Head of caudate nucleus (tissue), 42 donors: ENCODE data around the gene NXPH1.

Experiments used
- DNase-seq, 42 donors: peaks; one replicate each; pipeline versions ENCODE4 v3.0.0 to v3.0.0-alpha.2; 2020 to 2021; ENCODE audit warnings: mixed read lengths in 7 of 42
- intact Hi-C: fragments of 100-400 bp; cut with DNase I; formaldehyde crosslinking; loops from one replicate; pipeline ENCODE4 v1.15.0; 2022

Gene NXPH1

DNA sequence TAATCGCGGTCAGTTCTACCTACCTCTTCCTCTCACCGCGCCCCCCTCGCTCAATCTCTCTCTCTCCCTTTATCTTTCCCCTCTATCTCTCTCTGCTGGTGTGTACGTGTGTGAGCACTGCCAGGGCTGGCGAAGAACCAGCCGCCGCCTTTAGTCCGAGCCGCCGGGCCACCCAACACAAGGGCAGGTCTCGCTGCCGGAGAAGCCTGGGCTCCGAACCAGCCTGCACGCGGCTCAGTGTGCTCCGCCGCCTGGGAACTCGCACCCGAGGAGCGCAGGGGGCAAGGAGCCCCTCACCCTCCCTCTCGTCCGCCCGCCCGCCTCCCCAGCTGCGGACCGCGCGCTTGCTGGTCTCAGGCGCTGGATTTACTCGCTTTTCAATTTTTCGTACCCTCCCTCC, 1.7 kb downstream of the NXPH1 start:
- DNase-seq, result no peak
- intact Hi-C loops, result no loop called here

DNA sequence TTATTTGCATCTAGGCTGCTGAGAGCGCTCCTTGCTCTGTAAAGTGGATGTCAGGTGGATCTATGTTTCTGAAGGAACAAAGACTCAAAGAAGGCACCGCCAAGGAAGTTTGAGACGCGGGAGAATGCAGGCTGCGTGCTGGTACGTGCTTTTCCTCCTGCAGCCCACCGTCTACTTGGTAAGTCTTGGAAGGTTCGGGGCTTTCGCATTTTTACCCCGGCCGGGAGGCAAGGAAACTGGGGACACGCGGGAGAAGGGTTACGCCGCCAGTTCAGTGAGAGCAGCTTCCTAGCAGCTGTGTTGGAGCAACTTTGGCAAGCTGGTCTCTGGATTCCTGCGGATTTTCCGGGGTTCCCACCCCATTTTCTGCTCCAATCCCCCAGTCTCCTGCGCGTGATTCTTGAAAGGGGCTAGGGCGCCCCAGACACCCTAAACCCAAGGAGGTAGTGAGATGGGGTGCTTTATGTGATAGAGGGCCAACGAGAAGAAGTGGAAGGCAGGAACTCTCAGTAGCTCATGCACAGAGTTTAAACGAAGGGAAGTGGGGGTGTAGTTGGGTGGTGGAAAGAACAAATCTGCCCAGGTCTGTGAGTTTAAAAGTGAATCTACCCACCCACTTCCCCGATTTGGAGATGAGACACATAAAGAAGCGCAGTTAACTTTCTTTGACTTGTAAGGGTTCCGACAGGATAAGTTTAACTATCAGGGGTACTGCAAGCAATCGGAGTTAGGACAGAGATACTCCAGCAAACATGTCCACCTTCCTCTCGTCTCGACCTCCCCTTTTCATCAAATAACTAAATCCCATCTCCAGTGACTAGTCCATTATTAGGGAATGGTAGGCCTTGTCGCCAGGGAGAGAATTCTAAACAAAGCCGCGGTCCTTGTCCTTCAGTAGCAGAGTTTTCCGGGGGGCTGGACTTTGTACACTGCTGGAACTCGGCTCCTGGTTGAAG, 2.5 kb downstream of the NXPH1 start:
- intact Hi-C loops, result no loop called here

DNA sequence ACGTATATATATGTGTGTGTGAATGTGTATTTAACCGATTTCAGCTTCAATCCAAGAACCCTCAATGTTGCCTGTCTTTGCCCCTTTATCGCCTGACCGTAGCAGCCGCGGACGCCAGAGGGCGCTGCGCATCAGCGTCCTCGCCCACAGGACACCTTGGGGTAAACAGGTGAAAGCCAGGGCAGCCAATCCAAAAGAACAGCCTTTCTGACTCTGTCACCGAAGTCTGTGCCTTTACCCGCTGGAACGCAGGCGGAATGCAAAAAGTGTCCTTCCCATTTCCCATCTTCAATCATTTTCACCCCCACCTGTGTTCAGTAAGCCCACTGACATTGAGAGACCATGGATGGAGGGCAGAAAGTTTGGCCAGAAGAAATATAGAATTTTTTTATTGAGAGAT, 3.6 kb downstream of the NXPH1 start:
- DNase-seq, result peak in 31 of 42 donors; percentile 22 to 77 (median 55)
- intact Hi-C loops, result no loop called here

More for the DNA sequence above, 2.5 kb downstream of the NXPH1 start:
- no peak for DNase-seq

DNA sequence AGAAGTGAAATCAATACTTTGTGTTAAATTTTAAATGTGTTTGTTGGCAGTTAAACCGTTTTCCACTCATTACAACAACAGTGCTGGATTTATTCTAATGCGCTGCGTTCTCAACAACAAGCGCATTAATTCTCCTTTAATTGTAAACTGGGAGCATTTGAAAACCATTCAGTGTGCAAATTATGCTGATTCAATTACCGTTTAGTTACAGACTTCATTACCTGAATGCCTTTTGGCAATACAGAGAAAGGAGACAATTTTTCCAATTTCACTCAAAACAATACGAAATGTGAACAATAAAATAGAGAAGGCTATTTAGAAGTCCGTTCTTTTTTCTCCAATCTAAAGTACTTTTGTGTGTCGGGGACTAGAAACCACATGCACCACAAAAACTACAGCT, 4.2 kb downstream of the NXPH1 start:
- no peak for DNase-seq
- intact Hi-C loops, result no loop called here

DNA sequence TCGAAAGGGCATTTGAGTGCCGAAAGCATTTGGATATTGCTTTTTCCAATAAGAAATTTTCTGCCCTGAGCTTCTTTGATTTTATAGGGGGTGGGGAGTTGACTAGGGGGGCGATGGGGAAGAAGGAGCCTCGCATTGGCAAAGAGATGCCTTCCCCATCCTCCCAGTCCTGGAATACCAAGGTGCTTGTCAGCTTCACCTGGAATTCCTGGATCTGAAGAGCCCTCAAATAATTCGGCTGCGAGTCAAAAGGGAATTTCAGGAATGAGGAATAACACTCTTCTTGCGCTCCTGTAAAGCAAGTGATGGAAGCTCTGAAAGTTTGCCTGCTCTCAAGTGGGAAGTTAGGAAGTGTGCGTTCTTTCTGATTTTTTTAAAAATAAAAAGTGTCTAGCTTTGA, 7.3 kb downstream of the NXPH1 start:
- intact Hi-C loops, result no loop called here

DNA sequence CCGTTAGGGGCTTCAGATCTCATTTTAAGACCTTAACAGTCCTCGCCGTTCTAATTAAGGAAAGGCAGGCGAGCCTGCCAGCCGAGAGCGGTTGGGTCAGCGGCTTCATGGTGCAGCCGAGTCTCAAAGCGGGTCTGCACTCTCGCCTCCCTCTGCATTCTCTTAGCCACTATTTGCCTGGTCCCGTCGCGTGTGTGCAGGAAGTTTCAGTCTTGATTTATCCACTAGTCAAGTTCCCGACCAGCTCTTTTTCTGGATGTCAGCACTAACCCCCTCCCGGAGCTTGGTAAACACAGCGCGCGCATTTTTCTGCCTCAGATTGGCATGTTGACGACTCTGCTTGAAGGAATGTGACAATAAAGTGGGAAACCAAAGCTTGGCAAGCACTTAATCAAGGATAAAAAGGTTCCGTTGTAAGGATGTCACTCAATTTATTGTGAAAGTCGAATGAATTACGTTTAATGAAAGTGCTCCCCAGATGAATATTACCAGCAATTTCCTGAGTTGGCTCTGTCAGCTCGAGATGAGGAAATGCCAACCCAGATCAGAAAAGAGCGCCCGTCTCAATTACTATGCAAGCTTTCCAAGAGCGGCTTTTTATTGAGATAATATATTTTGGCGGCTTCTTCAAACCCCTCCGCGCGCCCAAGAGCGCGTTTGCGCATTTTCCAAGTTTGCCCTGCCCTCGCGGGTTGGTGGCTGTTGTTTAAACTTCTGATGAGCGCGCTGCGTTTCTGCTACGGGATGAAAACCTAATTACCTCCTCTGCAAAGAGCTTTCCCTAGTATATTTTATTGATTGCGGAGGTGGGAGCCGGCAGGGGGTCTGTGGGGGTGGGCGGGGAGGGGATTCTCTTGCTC, 7.9 kb downstream of the NXPH1 start:
- intact Hi-C loops, result no loop called here
- no peak for DNase-seq

More for the DNA sequence above, 7.3 kb downstream of the NXPH1 start:
- DNase-seq, result no peak

DNA sequence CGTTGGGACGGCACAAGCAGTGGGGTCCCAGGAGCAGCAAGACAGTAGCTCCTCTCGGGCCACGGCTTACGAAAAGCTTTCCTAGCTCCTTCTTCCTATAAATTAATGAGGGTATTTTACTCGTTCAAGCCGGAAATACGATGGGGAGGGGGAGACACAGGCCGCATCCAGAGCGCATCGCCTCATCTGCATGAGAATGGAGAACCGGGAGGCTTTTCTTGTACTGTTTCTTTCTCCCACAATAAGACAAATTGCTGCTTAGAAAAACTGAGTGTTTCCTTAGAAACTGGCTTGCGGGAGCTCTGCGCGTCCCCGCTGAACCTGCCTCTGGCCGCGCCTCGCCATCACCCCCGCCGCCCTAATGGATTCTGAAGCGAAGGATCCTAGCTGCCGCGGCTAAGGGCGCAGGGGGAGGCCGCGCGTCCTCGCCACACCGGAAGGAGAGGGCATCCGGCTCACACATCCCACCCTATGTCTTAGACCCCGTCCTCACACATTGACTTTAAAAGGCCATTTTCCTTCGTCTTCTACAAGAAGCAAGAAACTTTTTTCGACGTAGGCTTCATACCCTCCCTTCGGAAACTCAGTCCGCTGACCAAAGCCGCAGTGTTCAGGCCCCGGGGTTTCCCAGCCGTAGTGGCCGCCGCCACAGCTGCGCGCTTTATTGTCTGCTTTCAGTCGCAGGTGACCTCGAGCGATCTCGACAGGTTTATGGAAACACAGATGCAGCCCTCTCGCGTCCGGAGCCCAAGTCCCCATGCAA, 8.8 kb downstream of the NXPH1 start:
- DNase-seq, result peak in 1 of 42 donors; percentile 32
- intact Hi-C loops, result no loop called here

DNA sequence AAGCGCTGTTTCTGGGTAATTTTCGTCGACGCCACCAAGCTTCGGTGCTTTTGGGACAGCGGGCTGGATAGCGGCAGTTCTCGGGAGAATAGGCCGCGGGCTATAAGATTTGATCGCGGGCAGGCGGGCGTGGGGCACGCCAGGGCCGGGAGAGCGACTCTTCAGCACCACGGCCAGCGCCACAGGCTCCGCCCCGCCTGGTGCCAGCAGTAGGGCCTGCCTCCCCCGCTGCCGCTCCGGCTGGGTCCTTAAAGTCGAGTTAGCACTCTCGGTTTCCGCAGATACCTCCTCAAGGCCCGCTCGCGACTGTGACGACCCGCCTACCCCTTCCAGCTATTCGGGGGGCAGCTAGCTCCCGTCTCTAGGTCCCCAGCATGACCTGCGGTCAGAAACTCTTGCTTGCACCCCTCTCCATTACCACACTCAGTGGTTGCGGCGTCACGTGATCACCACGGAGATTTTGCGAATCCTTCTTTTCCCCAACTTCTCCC, 9.4 kb downstream of the NXPH1 start:
- intact Hi-C loops, result no loop called here
- peak in 38 of 42 donors; percentile 42 to 83 (median 60) for DNase-seq

DNA sequence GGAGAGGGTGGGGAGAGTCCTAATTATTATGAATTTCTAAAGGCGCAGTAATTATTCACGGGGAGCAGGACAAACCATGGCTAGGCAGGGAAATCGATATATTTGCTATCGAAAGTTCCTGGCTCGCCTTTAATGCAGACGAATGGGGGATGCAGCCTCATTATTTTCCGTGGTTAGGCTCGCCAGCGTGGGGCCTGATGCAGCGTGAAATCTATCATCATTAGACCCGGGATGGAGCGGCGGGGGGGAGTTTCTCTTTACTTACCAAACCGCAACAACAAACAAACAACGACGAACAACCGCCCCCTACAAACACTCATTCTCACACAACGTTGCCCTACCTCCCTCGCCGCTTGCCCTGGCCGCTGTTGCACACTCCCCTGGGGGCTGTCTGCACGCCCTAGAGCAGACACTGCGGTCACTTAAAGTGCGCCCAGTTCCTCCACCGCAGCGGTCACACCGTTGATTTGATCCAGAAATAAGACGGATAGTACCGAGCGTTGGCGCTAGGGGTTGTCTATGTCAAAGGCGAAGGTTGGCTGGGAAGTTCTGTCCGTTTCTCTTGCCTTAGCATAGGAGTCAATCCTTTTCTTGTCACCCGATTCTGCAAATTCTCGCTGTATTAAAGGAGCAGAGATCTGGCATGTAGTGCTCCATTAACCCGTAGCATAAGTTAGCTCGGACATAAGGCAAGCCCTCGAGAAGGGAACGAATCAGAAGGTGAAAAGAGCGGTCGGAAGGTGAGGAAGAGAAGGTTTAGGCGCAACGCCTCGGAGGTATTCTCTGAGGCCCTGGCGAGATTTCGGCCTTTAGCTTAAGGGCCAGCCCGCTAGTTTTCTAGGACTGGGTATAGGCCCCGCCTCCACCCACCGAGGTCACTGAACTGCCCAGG, 10.4 kb downstream of the NXPH1 start:
- intact Hi-C loops, result no loop called here
- DNase-seq, result peak in 3 of 42 donors; percentile 17 to 30 (median 26)

DNA sequence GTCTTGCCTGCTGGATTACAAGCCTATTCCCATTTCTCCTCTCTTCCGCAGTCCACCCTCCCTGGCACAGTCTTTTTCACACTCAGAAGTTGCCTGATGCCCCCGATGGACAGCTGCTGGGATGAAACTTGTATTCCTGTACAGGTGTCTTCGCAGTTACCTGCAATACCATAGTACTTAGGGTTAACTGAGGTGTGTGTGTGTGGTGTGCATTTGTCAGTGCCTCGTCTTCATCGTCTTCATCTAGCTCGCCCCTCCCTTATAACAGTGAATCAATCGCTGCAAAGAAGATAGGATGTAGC, 11.0 kb downstream of the NXPH1 start:
- intact Hi-C loops, result no loop called here
- no peak for DNase-seq

DNA sequence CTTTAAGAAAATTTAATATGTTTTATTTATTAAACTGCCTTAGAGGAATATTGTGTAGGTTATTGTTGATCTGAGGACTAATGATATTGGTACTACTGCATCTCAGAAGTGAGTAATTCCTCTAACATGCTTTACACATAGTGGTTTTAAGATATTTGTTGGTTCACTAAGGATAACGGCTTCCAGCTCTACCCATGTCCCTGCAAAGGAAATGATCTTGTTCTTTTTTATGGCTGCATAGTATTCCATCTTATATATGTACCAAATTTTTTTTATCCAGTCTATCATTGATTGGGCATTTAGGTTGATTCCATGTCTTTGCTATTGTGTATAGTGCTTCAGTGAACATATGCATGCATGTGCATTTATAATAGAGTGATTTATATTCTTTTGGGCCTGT, 20.1 kb downstream of the NXPH1 start:
- no peak for DNase-seq
- intact Hi-C loops, result no loop called here

DNA sequence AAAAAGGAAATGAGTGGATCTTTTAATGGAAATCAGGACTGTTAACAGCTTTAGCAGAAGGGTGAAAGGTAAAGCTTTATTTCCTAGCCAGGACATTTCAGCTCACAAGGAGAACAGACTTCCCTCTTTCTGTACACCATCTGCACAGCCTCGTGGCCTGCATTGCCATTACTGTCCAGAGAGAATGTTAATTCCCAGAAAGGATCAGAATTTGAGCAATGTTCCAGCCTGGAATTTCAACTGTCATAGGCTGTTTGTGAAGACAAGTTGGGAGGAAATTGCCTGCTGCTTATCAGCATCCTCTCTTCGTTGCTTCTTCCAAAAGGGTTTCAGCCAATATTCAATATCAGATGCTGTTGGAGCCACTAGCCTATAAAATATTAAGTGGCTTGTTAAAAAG, 22.0 kb downstream of the NXPH1 start:
- no peak for DNase-seq
- intact Hi-C loops, result no loop called here

DNA sequence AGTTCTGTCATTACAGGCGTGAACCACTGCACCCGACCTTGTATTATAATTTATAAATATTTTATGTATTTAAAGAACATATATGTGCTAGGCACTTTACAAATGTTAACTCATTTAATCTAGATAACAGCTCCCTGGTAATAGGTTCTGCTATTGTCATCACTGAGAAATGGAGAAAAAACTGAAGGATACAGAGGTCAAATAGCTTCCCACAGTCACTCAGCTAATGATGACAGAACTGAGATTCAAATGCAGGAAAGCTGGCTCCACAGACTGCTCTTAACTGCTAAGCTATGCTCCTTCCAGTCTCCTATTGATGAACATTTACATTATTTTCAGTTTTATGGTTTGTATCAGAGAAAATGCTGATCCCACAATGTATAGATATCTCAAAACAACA, 28.9 kb downstream of the NXPH1 start:
- no peak for DNase-seq
- intact Hi-C loops, result no loop called here

DNA sequence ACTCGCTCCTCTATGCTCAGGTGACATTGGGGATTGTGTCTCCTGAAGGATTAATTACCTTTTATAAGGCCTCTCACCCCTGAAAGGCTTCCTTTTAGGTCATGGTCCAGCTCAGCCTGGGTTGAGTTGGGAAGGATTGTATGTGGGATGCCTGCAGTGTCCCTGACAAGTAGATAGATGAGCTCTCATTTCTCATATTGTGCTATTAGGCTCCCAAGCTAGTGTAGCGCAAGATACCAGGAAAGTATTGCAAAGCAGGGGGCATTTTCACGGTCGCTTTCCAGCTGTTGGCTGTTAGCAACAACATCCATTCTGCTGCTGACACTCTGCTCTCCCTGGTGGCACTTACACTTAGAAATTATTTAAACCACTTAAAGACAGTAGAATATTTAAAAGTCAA, 31.9 kb downstream of the NXPH1 start:
- intact Hi-C loops, result no loop called here
- DNase-seq, result no peak

DNA sequence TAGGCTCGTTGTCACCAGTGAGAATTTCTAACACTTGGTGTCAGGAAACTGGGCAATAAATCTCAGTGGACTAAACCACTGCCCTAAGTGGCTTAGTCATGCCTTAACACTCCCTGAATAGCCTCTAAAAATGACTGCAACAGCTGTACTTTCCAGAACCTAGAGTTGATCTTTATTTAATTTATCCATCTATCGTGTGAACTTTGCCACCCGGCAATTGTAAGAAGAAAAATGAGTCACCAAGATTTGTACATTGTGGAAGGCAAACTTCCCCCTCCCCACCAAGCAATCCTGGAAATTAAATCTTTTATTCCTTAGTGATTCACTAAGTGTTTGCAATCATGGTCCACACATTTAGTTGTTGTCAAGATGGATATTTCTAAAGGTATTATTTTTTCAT, 47.1 kb downstream of the NXPH1 start:
- intact Hi-C loops, result no loop called here
- DNase-seq, result no peak

DNA sequence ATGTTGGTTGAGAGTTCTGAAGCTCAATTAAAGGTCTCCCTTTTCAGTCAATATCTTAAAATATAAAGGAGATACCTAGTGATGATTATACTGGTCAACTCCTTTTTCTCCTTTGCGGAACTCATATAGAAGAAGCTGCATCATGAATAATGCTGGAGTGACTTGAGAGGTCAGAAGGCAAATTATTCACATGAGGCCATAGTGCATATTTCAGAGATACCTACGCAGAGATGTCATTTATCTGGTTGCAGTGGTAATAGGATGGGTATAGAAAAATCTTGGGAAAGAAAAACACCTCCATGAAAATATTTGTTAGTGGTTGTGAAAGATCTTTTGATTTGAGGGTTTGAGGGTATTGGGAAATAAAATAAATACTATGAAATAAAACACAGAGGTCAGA, 47.7 kb downstream of the NXPH1 start:
- intact Hi-C loops, result no loop called here
- no peak for DNase-seq

DNA sequence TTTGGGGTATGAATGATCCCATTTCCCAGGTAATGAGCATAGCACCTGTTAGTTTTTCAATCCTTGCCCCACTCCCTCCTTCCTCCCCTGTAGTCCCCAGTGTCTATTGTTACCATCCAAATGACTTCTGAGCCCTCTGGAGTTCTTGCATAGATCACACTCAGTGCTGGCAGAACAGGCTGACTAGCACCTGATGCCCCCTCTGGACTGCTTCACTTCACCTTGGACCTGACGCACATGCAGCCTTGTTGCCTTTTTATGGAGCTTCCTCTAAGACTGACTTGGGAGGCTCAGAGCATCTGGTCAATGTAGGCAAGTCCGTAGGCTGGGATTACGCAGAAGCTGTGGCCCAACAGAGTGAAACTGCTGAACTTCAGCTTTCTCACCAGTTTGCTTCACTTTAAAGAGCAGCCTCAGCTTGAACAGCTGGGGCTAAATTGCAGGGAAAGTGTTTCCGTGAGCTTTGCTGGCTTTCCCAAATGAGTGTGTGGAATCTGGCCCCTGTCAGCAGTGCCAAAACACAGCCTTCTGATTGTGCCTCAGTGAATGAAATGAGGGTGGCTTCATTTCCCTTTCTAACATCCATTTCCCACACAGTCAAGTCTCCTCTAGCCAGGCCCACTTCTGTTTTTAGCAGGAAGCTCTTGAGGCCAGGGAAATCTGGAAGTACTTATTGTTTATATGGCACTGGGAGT, 48.5 kb downstream of the NXPH1 start:
- DNase-seq, result peak in 10 of 42 donors; percentile 1 to 30 (median 6)
- intact Hi-C loops, result no loop called here
